Suprapubic skin (tissue), 4 donors: ENCODE measurements around the gene BNIP2.

Experiments used
- CTCF ChIP-seq, 2 donors: fragments of 200-600 bp in 1 of 2; fragments of 450-650 bp in 1 of 2; sonication (generic) in 1 of 2; IDR thresholded peaks; one replicate each; pipeline ENCODE4 v1.5.1; 2016 to 2019; ENCODE audit warnings: antibody characterized with exemption in 2 of 2, mild to moderate bottlenecking in 1 of 2, moderate library complexity in 1 of 2
- EP300 ChIP-seq: sonication (generic); formaldehyde crosslinking; IDR thresholded peaks from one replicate; pipeline ENCODE4 v1.6.1; 2017; ENCODE audit warnings: antibody characterized with exemption
- POLR2A ChIP-seq, 2 donors: fragments of 450-650 bp; IDR thresholded peaks; one replicate each; pipeline ENCODE4 v1.6.1; 2017; ENCODE audit warnings: antibody characterized with exemption in 2 of 2, mild to moderate bottlenecking in 2 of 2, moderate library complexity in 2 of 2
- POLR2AphosphoS5 ChIP-seq, 3 donors: sonication (generic); formaldehyde crosslinking; IDR thresholded peaks; one replicate each; pipeline ENCODE4 v1.6.1; 2017; ENCODE audit warnings: antibody characterized with exemption in 3 of 3

- TF ChIP-seq CTCF (IDR thresholded peaks at IDR 0.05), result no peak
- peak in 1 of 3 donors; percentile 9 for TF ChIP-seq POLR2AphosphoS5 (IDR thresholded peaks at IDR 0.05)
- TF ChIP-seq POLR2A (IDR thresholded peaks at IDR 0.05), result no peak
- TF ChIP-seq EP300, result no peak
Observed at GRCh38 chr15:59688423-59688781, 718 bp downstream of the BNIP2 start.
